SKM-1 treated with dmso at 0.1 percent for 144 hours (cell line): ENCODE measurements around the gene TUBB8B.
"Not testable (repeated sequence)": the region's sequence is repeated elsewhere in the genome, so short reads cannot be mapped to it uniquely, and the experiment has no call there.

Experiments
- DNase-seq: peaks from one replicate; lab custom pipeline; 2025; ENCODE audit not compliant: unreplicated experiment; lab: John Stamatoyannopoulos, UW

Gene TUBB8B

GRCh38 chr18:13177-13576, 36.2 kb downstream of the TUBB8B start:
- not testable (repeated sequence) for DNase-seq

GRCh38 chr18:12773-13172, 36.6 kb downstream of the TUBB8B start:
- not testable (repeated sequence) for DNase-seq

GRCh38 chr18:11383-12274, 37.8 kb downstream of the TUBB8B start:
- not testable (repeated sequence) for DNase-seq

- DNase-seq, result not testable (repeated sequence)
Measured at GRCh38 chr18:10624-11184, 38.7 kb downstream of the TUBB8B start.

- DNase-seq, result not testable (repeated sequence)
Measured at GRCh38 chr18:9937-10336, 39.5 kb downstream of the TUBB8B start.
